ENCODE data around the gene CABLES2. TPM values are rescaled to one million over a fixed set of nuclear protein-coding genes. Genes with fewer than 3 reads are reported as not detected.

CABLES2 gene
- total RNA-seq, 1 donor = 1.8 TPM

DNA sequence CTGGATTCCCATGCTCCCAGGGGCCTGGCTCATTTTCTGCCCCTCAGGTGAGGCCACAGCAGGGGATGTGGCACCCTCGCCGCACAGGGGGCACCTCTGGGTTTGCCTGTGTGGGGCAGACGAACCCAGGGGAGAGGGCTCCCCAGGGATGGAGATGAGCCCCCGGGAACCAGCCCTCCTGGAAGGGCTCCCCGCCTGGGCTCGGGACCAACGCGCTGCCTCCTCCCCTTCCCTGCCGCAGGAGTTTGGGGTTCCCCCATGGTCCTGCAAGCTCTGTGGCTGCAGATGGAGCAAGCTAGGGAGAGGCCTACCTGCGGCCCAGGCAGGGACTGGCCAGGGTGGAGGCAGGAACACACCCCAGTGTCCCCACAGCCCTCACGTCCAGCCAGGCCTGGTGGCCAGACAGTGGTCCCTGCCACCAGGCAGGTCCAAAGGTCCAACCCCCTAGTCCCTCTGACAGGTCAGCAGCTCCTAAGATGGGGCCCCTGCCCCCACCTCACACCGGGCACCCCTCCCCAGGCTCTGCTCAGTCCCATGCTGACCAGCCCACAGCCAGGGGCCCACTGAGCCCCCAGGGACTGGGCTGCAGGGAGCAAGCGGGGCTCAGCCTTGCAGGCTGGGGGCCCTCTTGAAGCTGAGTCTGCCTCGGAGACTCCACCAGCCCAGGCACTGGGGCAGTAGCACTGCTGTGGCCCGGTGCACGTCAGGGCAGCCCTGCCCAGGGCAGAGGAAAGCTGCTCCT is 53.6 kb downstream of the CABLES2 start:
- no peaks in the 10 kb centered on the region for H3K79me2 ChIP-seq (ENCODE audit: insufficient read depth, low read length)

DNA sequence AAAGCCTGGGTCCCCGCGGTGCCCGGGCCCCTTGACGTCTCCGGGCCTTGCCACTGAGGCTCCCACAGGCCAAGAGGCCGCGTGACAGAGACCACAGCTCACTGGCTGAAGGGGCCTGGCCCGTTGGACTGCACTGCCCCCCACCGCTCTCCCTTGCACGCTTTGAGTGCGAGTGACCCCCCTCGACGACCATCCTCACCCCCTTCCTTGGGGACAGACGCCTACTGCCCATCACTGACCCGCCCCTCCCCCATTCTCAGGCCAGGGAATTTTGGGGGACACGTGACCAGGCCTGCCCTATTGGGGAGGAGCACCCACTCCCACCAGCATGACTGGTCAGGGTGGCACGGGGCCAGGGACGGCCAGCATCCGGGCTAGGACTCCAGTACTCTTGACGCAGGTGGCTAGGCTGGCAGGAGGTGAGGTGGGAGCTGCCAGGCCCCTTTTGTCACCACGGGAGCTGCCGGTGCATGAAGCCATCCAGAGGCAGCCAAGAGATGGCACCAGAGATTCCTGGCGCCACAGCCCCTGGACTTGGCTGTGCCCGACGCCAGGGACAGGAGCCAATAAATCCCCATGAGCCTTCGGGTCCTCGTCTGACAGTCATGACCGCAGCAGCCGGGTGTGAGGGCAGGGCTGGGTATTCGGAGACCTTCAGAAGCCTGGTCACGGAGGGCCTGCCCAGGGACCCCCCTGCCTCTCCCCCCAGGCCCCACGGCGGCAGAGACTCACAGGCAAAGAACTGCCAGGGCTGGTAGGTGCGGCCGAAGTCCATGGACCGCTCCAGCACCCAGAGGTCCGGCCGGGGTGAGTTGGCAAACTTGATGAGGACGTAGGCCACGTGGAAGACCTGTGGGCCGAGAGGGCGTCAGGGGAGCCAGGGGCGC is 54.4 kb downstream of the CABLES2 start:
- no peaks in the 10 kb centered on the region for H3K36me3 ChIP-seq (ENCODE audit: insufficient read depth, low read length)
- no peak overlapping the region for H3K4me2 ChIP-seq (ENCODE audit: insufficient read depth, low read length)
- no peak overlapping the region for H3K27ac ChIP-seq (ENCODE audit: low read depth, low read length)
- H3K79me2 ChIP-seq (ENCODE audit: insufficient read depth, low read length) = no peaks in the 10 kb centered on the region
- H3K4me3 ChIP-seq (ENCODE audit: insufficient read depth, low read length) = no peak overlapping the region
- H4K20me1 ChIP-seq (ENCODE audit: insufficient read depth, low read length) = no peaks in the 10 kb centered on the region
- H3K4me1 ChIP-seq (ENCODE audit: insufficient read depth, low read length) = peaks cover 26% of the 10 kb centered on the region
- TF ChIP-seq, protein P1, sequence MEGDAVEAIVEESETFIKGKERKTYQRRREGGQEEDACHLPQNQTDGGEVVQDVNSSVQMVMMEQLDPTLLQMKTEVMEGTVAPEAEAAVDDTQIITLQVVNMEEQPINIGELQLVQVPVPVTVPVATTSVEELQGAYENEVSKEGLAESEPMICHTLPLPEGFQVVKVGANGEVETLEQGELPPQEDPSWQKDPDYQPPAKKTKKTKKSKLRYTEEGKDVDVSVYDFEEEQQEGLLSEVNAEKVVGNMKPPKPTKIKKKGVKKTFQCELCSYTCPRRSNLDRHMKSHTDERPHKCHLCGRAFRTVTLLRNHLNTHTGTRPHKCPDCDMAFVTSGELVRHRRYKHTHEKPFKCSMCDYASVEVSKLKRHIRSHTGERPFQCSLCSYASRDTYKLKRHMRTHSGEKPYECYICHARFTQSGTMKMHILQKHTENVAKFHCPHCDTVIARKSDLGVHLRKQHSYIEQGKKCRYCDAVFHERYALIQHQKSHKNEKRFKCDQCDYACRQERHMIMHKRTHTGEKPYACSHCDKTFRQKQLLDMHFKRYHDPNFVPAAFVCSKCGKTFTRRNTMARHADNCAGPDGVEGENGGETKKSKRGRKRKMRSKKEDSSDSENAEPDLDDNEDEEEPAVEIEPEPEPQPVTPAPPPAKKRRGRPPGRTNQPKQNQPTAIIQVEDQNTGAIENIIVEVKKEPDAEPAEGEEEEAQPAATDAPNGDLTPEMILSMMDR (IDR thresholded peaks at IDR 0.05; ENCODE audit: extremely low read depth, low read depth, low read length) = no peak
- H3K9me3 ChIP-seq (ENCODE audit: low read depth, low read length) = no peaks in the 10 kb centered on the region
- no peaks in the 10 kb centered on the region for H3K27me3 ChIP-seq (ENCODE audit: insufficient read depth, low read length)
- H2AFZ ChIP-seq (ENCODE audit: low read length) = no peak overlapping the region
- peak; percentile 94 for DNase-seq (ENCODE audit: insufficient read length, low spot score, missing footprints)

More for the DNA sequence above, 53.6 kb downstream of the CABLES2 start:
- Histone ChIP-seq H3K4me3 (ENCODE audit: insufficient read depth, low read length) (no peak overlapping the region), H3K4me1 (ENCODE audit: insufficient read depth, low read length) (peaks cover 31% of the 10 kb centered on the region), H3K27me3 (ENCODE audit: insufficient read depth, low read length) (no peaks in the 10 kb centered on the region), H3K4me2 (ENCODE audit: insufficient read depth, low read length) (no peak overlapping the region), H3K9me3 (ENCODE audit: low read depth, low read length) (no peaks in the 10 kb centered on the region), H4K20me1 (ENCODE audit: insufficient read depth, low read length) (no peaks in the 10 kb centered on the region), H3K27ac (ENCODE audit: low read depth, low read length) (no peak overlapping the region), H2AFZ (ENCODE audit: low read length) (no peak overlapping the region), H3K36me3 (ENCODE audit: insufficient read depth, low read length) (no peaks in the 10 kb centered on the region)
- TF ChIP-seq, protein P1 (IDR thresholded peaks at IDR 0.05; ENCODE audit: extremely low read depth, low read depth, low read length) = no peak
- no peak for DNase-seq (ENCODE audit: insufficient read length, low spot score, missing footprints)

DNA sequence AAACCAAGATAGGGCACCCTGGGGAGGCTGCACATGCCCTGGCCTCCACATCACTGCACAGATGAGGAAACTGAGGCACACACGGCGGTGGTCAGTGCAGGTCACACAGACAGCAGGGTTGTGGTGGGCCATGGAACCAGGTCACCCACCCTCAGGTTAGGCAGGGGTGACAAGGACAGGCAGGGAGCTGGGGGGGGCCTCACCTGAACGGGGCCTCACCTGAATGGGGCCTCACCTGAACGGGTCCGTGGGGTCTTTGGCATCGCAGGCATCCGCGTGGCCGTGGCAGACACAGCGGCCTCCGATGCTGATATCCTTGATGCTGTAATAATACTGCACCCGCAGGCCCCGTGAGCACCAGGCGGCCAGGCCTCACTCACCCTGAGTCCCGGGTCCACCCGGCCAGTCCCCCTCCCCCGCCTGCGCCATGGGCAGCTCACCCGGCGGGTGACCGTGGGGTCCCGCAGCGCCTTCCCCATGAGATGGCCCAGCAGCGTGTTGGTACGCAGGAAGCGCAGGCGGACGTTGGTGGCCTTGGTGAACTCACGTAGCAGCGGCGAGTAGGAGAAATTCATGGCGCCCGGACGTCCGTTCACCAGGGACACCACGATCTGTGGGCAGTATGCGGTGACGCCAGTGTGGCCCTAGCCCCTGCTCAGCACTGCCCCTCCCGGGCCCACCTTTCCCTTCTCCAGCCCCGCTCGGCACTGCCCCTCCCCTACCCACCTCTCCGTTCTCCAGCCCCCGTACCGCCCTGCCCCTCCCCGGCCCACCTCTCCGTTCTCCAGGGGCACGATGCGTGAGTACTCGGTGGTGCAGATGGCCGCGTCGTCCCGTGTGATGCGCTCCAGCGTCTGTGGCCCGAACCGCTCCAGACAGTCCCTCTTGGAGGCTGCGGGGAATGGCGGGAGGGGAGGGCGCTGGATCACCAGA is 55.4 kb downstream of the CABLES2 start:
- Histone ChIP-seq H4K20me1 (ENCODE audit: insufficient read depth, low read length) (no peaks in the 10 kb centered on the region), H3K4me2 (ENCODE audit: insufficient read depth, low read length) (no peak overlapping the region), H3K27ac (ENCODE audit: low read depth, low read length) (no peak overlapping the region), H3K9me3 (ENCODE audit: low read depth, low read length) (no peaks in the 10 kb centered on the region), H3K79me2 (ENCODE audit: insufficient read depth, low read length) (no peaks in the 10 kb centered on the region), H2AFZ (ENCODE audit: low read length) (no peak overlapping the region), H3K36me3 (ENCODE audit: insufficient read depth, low read length) (no peaks in the 10 kb centered on the region), H3K27me3 (ENCODE audit: insufficient read depth, low read length) (no peaks in the 10 kb centered on the region), H3K4me3 (ENCODE audit: insufficient read depth, low read length) (no peak overlapping the region), H3K4me1 (ENCODE audit: insufficient read depth, low read length) (peaks cover 17% of the 10 kb centered on the region)
- no peak for DNase-seq (ENCODE audit: insufficient read length, low spot score, missing footprints)
- TF ChIP-seq, protein P1 (IDR thresholded peaks at IDR 0.05; ENCODE audit: extremely low read depth, low read depth, low read length) = no peak

Data from osteoblast (primary cell).